ENCODE measurements around the gene CPS1.

DNA sequence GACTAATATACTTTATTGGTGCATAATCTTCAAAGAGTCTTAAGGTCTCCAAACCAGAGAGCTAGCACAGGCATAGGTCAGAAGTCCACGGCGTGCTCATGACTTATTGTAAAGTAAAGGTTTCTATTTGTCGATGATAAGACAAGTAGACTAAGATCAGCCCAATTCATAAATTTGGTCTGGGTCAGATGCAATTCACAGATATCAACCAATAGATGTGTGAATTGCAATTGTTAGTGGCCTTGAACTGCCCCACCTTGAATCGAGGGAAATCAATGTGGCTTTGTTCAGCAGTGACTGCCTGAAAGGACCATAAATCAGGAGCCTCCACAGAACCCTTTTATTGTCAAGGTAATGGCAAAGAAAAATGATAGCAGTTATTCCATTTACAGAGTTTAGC, 39.1 kb upstream of the CPS1 start:
- TF ChIP-seq EZH2 (IDR thresholded peaks at IDR 0.05): no peak
- TF ChIP-seq POLR2AphosphoS5 (IDR thresholded peaks at IDR 0.05; ENCODE audit: borderline replicate concordance, low read depth, low read length): no peak
- no peak for TF ChIP-seq FOXP2 (optimal IDR thresholded peaks at IDR 0.05; ENCODE audit: control extremely low read depth, extremely low read length, insufficient read depth)

Data from SK-N-MC (cell line).